Neural crest cell (in vitro differentiated cells): ENCODE data around the gene TEKT1. TPM values are rescaled to one million over a fixed set of nuclear protein-coding genes. Genes with fewer than 3 reads are reported as not detected.
"Not testable (repeated sequence)": the region's sequence is repeated elsewhere in the genome, so short reads cannot be mapped to it uniquely, and the experiment has no call there.

Experiments
- DNase-seq: peaks from one replicate; pipeline ENCODE4 v3.0.0; 2021; ENCODE audit warnings: low read depth, mixed read lengths, low spot score
- H3K27ac Mint-ChIP-seq: one replicate; pipeline ENCODE4 v1.8.0; 2021; ENCODE audit warnings: mild to moderate bottlenecking, mixed read lengths; ENCODE audit not compliant: unreplicated experiment
- H3K27me3 Mint-ChIP-seq: 2 replicates; pipeline ENCODE4 v1.8.0; 2021; ENCODE audit warnings: low read depth, mild to moderate bottlenecking, mixed read lengths
- H3K36me3 Mint-ChIP-seq: 2 replicates; pipeline ENCODE4 v1.8.0; 2021; ENCODE audit warnings: low read depth, mild to moderate bottlenecking, mixed read lengths
- H3K4me1 Mint-ChIP-seq: 2 replicates; pipeline ENCODE4 v1.8.0; 2021; ENCODE audit warnings: mixed read lengths
- H3K4me3 Mint-ChIP-seq: one replicate; pipeline ENCODE4 v1.8.0; 2021; ENCODE audit warnings: mild to moderate bottlenecking, mixed read lengths
- H3K9me3 Mint-ChIP-seq: 2 replicates; pipeline ENCODE4 v1.8.0; 2021; ENCODE audit warnings: mixed read lengths
- CTCF ChIP-seq: fragments of 200-600 bp; sonication (generic); conservative IDR thresholded peaks from 2 replicates; pipeline ENCODE4 v1.5.0; 2021; ENCODE audit warnings: antibody characterized with exemption, mild to moderate bottlenecking
- total RNA-seq: library from RNA; stranded (reverse); gene quantifications from 2 replicates; pipeline ENCODE4 v1.2.1, GENCODE V29; 2021

Gene TEKT1
- total RNA-seq, 1 donor from 2014 or later, result not detected

- no peak for DNase-seq
- Mint-ChIP-seq H3K4me3 (no peak overlapping the region), H3K9me3 (peaks cover 7% of the 10 kb centered on the region), H3K27me3 (peaks cover 17% of the 10 kb centered on the region), H3K4me1 (peaks cover 12% of the 10 kb centered on the region), H3K36me3 (no peaks in the 10 kb centered on the region), H3K27ac (no peak overlapping the region)
- no peak for TF ChIP-seq CTCF
These were observed 8.5 kb downstream of the TEKT1 start for GRCh38 chr17:6823011-6823442.

GRCh38 chr17:6818938-6819337 is 12.6 kb downstream of the TEKT1 start:
- TF ChIP-seq CTCF, result no peak
- Mint-ChIP-seq H3K27me3 (peaks cover 22% of the 10 kb centered on the region), H3K9me3 (peaks cover 2% of the 10 kb centered on the region), H3K4me1 (peaks cover 6% of the 10 kb centered on the region), H3K36me3 (no peaks in the 10 kb centered on the region), H3K27ac (no peak overlapping the region), H3K4me3 (no peak overlapping the region)
- DNase-seq, result no peak

- not testable (repeated sequence) for H3K9me3 Mint-ChIP-seq, H3K4me1 Mint-ChIP-seq, DNase-seq, H3K36me3 Mint-ChIP-seq, H3K4me3 Mint-ChIP-seq, H3K27ac Mint-ChIP-seq
- peaks cover 29% of the 10 kb centered on the region for H3K27me3 Mint-ChIP-seq
These were observed 15.2 kb downstream of the TEKT1 start for GRCh38 chr17:6816368-6816767.

- Mint-ChIP-seq H3K27ac (no peak overlapping the region), H3K27me3 (peaks cover 31% of the 10 kb centered on the region), H3K9me3 (peaks cover 2% of the 10 kb centered on the region), H3K4me1 (no peaks in the 10 kb centered on the region), H3K4me3 (no peak overlapping the region), H3K36me3 (no peaks in the 10 kb centered on the region)
- DNase-seq, result no peak
- no peak for TF ChIP-seq CTCF
These were observed 15.8 kb downstream of the TEKT1 start for GRCh38 chr17:6815775-6816174.

GRCh38 chr17:6812295-6812694 is 19.2 kb downstream of the TEKT1 start:
- no peaks in the 10 kb centered on the region for H3K36me3 Mint-ChIP-seq
- H3K4me1 Mint-ChIP-seq, result no peaks in the 10 kb centered on the region
- DNase-seq, result no peak
- peaks cover 8% of the 10 kb centered on the region for H3K9me3 Mint-ChIP-seq
- H3K27me3 Mint-ChIP-seq, result peaks cover 19% of the 10 kb centered on the region
- no peak for TF ChIP-seq CTCF
- no peak overlapping the region for H3K27ac Mint-ChIP-seq
- H3K4me3 Mint-ChIP-seq, result no peak overlapping the region

- H3K27ac Mint-ChIP-seq, result no peak overlapping the region
- peaks cover 8% of the 10 kb centered on the region for H3K9me3 Mint-ChIP-seq
These were observed 20.0 kb downstream of the TEKT1 start for GRCh38 chr17:6811510-6811909.

More at GRCh38 chr17:6811510-6811909, 20.0 kb downstream of the TEKT1 start:
- H3K4me1 Mint-ChIP-seq, result no peaks in the 10 kb centered on the region
- no peak for DNase-seq
- TF ChIP-seq CTCF, result no peak
- H3K4me3 Mint-ChIP-seq, result no peak overlapping the region
- no peaks in the 10 kb centered on the region for H3K36me3 Mint-ChIP-seq
- peaks cover 24% of the 10 kb centered on the region for H3K27me3 Mint-ChIP-seq
